Hepatocyte (in vitro differentiated cells): Measurements from ENCODE around the gene POFUT2.

Source experiments
- EZH2 ChIP-seq: fragments of 200-600 bp; sonication (generic); IDR thresholded peaks from 2 replicates; pipeline ENCODE4 v1.6.1; 2016; ENCODE audit warnings: antibody characterized with exemption, mild to moderate bottlenecking, borderline replicate concordance
- TF ChIP-seq, protein P1 (sequence below): fragments of 200-600 bp; sonication (generic); IDR thresholded peaks from 2 replicates; pipeline ENCODE4 v1.5.1; 2016; ENCODE audit warnings: antibody characterized with exemption, mild to moderate bottlenecking; ENCODE audit not compliant: poor library complexity

DNA sequence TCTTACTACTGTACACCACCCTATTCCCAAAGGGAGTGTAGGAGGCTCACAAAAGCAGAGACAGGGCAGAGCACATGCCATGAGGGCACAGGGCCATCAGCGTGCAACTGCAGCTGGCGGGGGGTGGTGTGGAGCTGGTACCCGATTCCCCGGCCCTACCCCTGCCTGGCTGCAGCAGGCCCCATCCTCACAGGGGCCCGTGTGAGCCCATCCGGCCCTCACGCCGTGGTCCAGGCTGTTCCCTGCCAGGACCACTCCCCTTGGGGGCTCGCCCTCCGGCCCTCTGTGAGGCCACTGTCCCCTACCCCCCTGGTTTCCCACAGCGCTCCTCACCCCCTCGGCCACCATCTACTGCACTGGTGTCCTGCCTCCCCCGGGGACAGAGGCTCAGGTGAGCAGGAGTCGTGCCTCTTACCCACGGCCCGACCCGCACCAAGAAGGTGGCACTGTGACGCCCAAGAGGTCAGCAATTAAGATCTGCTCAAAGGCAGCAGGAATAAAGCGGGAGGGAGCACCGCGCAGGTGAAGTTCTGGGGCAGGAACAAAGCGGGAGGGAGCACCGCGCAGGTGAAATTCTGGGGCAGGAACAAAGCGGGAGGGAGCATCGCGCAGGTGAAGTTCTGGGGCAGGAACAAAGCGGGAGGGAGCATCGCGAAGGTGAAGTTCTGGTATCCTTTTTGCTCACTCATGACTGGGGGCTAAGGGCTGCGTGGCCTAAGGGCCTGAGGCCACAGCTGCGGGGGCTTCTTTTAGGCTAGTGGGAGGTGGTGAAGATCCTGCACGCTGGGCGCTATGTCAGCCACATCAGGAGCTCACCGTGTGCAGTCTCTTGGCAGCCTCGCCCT is 3.9 kb downstream of the POFUT2 start:
- TF ChIP-seq, protein P1, sequence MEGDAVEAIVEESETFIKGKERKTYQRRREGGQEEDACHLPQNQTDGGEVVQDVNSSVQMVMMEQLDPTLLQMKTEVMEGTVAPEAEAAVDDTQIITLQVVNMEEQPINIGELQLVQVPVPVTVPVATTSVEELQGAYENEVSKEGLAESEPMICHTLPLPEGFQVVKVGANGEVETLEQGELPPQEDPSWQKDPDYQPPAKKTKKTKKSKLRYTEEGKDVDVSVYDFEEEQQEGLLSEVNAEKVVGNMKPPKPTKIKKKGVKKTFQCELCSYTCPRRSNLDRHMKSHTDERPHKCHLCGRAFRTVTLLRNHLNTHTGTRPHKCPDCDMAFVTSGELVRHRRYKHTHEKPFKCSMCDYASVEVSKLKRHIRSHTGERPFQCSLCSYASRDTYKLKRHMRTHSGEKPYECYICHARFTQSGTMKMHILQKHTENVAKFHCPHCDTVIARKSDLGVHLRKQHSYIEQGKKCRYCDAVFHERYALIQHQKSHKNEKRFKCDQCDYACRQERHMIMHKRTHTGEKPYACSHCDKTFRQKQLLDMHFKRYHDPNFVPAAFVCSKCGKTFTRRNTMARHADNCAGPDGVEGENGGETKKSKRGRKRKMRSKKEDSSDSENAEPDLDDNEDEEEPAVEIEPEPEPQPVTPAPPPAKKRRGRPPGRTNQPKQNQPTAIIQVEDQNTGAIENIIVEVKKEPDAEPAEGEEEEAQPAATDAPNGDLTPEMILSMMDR: no peak
- TF ChIP-seq EZH2: no peak
